ENCODE results near the gene TMPRSS11B.
"Not testable (repeated sequence)": the region's sequence is repeated elsewhere in the genome, so short reads cannot be mapped to it uniquely, and the experiment has no call there.

The TMPRSS11B gene

DNA sequence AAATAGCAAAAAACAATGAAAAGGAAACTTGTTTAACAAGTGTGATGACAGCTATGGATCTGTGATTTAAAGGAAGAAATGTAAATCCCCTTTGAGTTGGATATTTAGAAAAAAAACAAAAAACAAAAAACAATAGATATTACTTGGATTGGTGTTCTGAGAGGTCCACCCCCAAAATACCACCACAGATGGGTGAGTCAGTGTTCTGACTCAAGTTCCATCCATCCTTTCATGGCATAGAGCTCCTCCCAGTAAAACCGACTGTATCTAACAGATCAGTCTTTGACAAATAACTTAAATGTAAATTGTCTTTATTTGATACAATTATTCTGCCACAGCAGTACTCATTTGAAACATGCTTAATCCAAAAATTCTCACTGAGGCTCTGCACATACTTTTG, 27.4 kb downstream of the TMPRSS11B start:
- DNase-seq (ENCODE audit: low read depth): no peak

DNA sequence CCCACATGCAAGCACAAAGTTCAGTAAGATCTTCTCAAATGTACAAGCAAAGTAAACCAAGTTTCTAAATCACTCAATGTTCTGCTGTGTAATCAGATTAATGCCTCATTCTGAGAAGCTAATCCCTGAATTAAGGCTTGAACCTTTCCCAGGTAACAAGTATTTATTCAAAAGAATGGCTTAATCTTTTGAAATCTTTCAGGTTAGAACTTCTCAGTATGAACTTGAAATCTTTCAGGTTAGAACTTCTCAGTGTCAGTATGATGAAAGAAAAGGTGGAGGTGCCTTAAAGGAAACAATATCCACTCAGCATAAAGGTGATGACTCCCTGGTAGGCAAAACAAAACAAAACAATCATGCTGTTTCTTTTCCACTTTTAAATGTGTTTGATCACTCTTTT, 29.0 kb downstream of the TMPRSS11B start:
- DNase-seq (ENCODE audit: low read depth): no peak

DNA sequence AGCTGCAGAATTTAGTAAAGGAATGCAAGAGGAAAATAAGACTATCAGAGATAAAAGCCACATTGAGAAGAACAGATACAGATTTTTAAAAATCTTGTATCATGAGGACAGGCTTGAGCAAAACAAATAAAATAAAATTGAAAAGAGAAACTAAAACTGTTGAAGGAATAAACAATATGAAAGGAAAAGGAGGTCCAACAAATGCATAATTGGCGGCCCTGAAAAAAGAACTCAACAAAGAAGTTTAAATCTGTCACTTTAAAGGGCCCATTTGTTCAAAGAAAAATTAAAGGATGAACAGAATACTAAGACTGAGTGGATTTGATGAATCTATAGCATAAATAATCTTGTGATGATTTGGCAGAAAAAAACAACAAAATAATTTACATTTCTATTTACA, 36.5 kb downstream of the TMPRSS11B start:
- DNase-seq (ENCODE audit: low read depth): no peak

DNA sequence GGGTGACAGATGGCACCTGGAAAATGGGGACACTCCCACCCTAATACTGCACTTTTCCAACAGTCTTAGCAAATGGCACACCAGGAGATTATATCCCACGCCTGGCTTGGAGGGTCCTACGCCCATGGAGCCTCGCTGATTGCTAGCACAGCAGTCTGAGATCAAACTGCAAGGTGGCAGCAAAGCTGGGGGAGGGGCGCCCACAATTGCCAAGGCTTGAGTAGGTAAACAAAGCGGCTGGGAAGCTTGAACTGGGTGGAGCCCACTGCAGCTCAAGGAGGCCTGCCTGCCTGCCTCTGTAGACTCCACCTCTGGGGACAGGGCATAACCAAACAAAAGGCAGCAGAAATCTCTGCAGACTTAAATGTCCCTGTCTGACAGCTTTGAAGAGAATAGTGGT, 51.2 kb downstream of the TMPRSS11B start:
- not testable (repeated sequence) for DNase-seq (ENCODE audit: low read depth)

DNA sequence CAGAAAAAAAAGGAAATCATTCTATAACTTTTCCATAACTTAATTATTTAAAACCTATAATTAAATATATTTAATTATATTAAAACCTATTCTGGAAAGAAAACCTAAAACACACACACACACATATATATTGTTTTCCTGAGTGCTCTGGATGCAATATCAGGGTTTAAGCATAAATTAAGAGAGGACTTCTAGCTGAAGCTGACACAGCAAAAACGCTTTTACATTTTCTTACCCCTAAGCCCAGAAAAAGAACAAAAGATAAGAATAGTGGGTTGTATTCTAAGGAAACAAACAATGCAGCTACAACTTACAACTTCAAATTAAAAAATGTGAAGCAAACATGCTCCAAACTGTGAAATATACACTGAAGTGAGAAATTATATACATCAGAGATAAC, 52.3 kb downstream of the TMPRSS11B start:
- DNase-seq (ENCODE audit: low read depth): no peak

DNA sequence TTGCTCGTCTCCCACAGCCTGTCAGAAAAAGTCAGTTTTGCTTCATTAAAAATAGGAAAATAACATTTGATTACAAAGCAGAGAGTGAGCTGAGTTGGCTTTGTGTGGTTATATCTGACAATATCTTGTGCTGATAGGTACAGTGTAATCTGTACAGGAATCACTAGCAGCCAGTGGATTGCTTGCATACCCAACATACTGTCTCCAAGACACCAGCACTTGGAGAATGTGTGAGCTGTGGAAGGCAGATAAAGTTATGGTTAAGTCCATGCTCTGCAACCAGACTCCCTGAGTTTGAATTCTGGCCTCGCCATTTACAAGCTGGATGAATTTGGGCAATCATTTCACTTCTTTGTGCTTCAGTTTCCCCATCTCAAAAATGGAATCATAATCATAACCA, 58.3 kb downstream of the TMPRSS11B start:
- no peak for DNase-seq (ENCODE audit: low read depth)

DNA sequence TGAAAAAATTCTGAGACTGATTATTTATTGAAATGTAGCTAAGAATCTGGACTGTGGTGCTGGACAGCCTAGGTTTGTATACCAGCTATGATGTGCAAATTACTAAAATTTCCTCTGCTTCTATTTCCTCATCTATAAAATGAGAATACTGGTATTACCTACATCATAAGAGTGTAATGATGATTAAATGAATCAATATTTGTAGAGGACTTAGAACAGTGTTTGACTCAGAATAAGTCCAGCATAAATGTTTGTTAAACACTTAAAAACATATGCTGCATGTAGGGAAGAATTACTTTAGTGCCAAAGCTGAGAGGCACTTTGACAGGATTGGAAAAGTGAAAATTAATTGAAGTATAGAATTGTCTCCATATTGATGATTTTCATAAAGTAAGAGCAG, 60.6 kb downstream of the TMPRSS11B start:
- no peak for DNase-seq (ENCODE audit: low read depth)

DNA sequence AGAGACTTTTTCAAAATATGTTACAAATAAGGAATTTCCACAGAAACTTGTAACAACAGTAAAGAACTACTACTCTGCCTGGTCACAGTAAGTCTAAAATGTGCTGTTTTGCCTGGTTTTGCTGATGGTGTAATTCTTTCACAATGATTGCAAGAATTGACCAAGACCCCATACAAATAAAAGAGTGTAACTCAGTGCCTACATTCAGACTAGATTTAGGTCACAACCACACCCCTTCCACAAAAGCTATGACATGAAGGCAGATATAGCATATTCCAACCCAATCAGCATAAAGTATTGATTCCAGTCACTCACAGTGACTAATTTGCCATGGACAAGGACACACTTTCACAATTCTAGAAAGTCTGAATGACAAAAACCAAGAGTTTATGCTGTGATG, 62.1 kb downstream of the TMPRSS11B start:
- no peak for DNase-seq (ENCODE audit: low read depth)

DNA sequence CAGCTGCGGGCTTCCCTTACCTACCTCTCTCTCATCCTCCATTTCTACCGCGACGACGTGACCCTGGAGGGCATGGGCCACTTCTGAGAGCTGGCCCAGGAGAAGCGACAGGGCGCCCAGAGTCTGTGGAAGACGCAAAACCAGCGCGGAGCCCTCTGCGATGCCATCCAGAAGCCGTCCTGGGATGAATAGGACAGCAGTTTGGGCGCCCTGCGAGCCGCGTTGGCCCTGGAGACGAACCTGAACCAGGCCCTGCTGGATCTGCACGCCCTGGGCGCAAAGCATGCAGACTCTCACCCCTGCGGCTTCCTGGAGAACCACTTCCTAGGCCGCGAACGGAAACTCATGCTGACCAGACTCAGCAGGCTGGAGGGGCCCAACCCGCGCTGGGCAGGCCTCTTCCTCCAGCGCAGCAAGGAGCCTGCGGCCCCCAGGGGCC, 63.1 kb downstream of the TMPRSS11B start:
- no peak for DNase-seq (ENCODE audit: low read depth)

DNA sequence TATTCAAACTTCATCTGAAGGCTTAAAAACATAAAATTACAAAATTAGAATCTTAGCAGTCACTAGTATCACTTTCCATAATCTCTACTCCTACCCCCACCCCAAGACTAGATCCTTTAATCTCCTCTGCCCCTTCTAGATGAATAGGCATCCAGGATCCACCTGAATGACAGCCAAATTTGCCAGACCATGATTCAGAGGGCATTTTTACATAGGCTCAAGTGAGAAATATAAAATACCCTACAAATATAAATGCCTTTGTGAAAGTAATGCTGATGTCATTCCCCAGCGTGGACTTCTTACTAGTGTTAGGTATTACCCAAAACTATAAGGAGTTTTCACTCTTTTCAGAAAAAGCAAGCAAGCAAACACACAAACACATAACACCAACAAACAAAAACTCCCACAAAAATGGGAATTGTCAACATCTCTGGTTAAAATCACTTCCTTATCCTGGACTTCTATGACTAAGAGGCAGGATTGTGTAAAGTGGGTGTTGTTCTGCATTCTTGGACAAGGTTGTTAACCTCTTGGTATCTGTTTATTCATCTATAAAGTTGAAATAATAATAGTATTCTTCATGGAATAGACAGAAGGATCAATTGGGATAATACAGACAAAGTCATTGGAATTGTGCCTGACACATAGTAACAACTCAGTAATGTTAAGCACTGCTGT, 64.5 kb downstream of the TMPRSS11B start:
- DNase-seq (ENCODE audit: low read depth): no peak

DNA sequence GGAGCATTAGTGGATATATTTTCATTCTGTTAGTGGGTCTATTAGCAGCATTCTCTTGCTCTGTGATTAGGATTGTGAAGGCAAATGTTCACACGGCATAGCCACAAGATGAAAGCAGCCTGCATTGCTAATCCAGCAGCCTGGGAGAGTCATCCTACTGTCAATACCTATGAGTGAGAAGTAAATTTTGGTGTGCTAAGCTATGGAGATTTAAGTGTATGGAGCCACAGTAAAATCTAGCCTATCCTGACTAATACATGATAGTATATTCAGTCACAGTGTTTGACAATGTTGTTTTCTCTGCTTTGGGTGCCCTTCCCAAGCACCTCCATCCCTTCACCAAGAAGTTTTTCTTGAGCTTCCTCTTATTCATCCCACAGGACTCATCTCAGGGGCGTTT, 68.6 kb downstream of the TMPRSS11B start:
- DNase-seq (ENCODE audit: low read depth): no peak

Data from stimulated activated CD8-positive, alpha-beta memory T cell treated with anti-CD3 and anti-CD28 coated beads, Interleukin-12 subunit alpha, Interleukin-12 subunit beta, amount 100 ng/mL, for 4 hours (primary cell).